Stimulated activated naive B cell treated with anti-CD40 and anti-IgM and Interleukin-4, amounts not matched to agents 10 μg/mL and 1 μg/mL and 100 μg/mL, for 72 hours (primary cell): ENCODE measurements around the gene MUC21.
A peak's percentile ranks its signal among the peaks of the same experiment; 100 is the strongest.
"Not testable (repeated sequence)": the region's sequence is repeated elsewhere in the genome, so short reads cannot be mapped to it uniquely, and the experiment has no call there.

Experiments used
- ATAC-seq, 2 donors: fragments of 150-1000 bp; cut with Tn5 transposase; replicated peaks; 2 replicates each; pipeline ENCODE4 v1.10.0; 2021; ENCODE audit warnings: moderate library complexity in 1 of 2
- DNase-seq: peaks from one replicate; pipeline ENCODE4 v3.0.0; 2021
- H3K27ac Mint-ChIP-seq: one replicate; pipeline ENCODE4 v1.8.0; 2022; ENCODE audit warnings: mild to moderate bottlenecking, mixed read lengths
- H3K27me3 Mint-ChIP-seq, 2 donors: one replicate each; pipeline ENCODE4 v1.8.0; 2022; ENCODE audit warnings: mixed read lengths in 2 of 2
- H3K36me3 Mint-ChIP-seq, 2 donors: one replicate each; pipeline ENCODE4 v1.8.0; 2022; ENCODE audit warnings: mixed read lengths in 2 of 2, mild to moderate bottlenecking in 1 of 2
- H3K4me1 Mint-ChIP-seq, 2 donors: one replicate each; pipeline ENCODE4 v1.8.0; 2022; ENCODE audit warnings: mixed read lengths in 2 of 2, mild to moderate bottlenecking in 1 of 2
- H3K4me3 Mint-ChIP-seq, 2 donors: one replicate each; pipeline ENCODE4 v1.8.0; 2022; ENCODE audit warnings: mild to moderate bottlenecking in 2 of 2, mixed read lengths in 2 of 2, moderate library complexity in 1 of 2
- H3K9me3 Mint-ChIP-seq, 2 donors: one replicate each; pipeline ENCODE4 v1.8.0; 2022; ENCODE audit warnings: mixed read lengths in 2 of 2, mild to moderate bottlenecking in 1 of 2

Gene MUC21

GRCh38 chr6:31007694-31008093, 24.2 kb downstream of the MUC21 start:
- Mint-ChIP-seq H3K27ac (no peak overlapping the region), H3K27me3 (peaks cover 40 to 54% of the 10 kb centered on the region in 2 donors), H3K9me3 (no peaks in the 10 kb centered on the region), H3K36me3 (no peaks in the 10 kb centered on the region), H3K4me1 (peaks cover 10% of the 10 kb centered on the region in 2 donors), H3K4me3 (no peak overlapping the region)
- DNase-seq = no peak
- ATAC-seq = no peak

- H3K36me3 Mint-ChIP-seq = no peaks in the 10 kb centered on the region
- peaks cover 10% of the 10 kb centered on the region in 2 donors for H3K4me1 Mint-ChIP-seq
- DNase-seq = no peak
- H3K27ac Mint-ChIP-seq = no peak overlapping the region
- no peak overlapping the region for H3K4me3 Mint-ChIP-seq
- no peaks in the 10 kb centered on the region for H3K9me3 Mint-ChIP-seq
- no peak for ATAC-seq
- peaks cover 41 to 54% of the 10 kb centered on the region in 2 donors for H3K27me3 Mint-ChIP-seq
Observed at GRCh38 chr6:31008165-31008564, 24.6 kb downstream of the MUC21 start.

GRCh38 chr6:31009731-31010130, 26.2 kb downstream of the MUC21 start:
- Mint-ChIP-seq H3K9me3 (no peaks in the 10 kb centered on the region), H3K4me3 (no peak overlapping the region), H3K27me3 (peaks cover 54 to 70% of the 10 kb centered on the region in 2 donors), H3K27ac (no peak overlapping the region), H3K4me1 (peaks cover 5 to 10% of the 10 kb centered on the region in 2 donors), H3K36me3 (peaks cover 0 to 2% of the 10 kb centered on the region in 2 donors)
- DNase-seq = no peak
- no peak for ATAC-seq

GRCh38 chr6:31010393-31011060, 27.0 kb downstream of the MUC21 start, which contains the start of gene MUC22:
Gene MUC22, plus strand, starts transcription at chr6:31010474. Its CDS starts 233 bp downstream, at chr6:31010707.
- ATAC-seq = peak; percentile 57 to 67
- Mint-ChIP-seq H3K4me1 (peaks cover 5 to 10% of the 10 kb centered on the region in 2 donors), H3K36me3 (peaks cover 0 to 4% of the 10 kb centered on the region in 2 donors), H3K4me3 (no peak within 1 kb of the TSS), H3K27ac (no peak within 1 kb of the TSS), H3K9me3 (peaks cover 1 to 2% of the 10 kb centered on the region in 2 donors), H3K27me3 (peaks cover 58 to 72% of the 10 kb centered on the region in 2 donors)
- DNase-seq = no peak

- no peak for ATAC-seq
- peaks cover 63 to 71% of the 10 kb centered on the region in 2 donors for H3K27me3 Mint-ChIP-seq
- peaks cover 6 to 7% of the 10 kb centered on the region in 2 donors for H3K9me3 Mint-ChIP-seq
- no peak for DNase-seq
- H3K27ac Mint-ChIP-seq = no peak overlapping the region
- H3K4me1 Mint-ChIP-seq = peaks cover 3 to 10% of the 10 kb centered on the region in 2 donors
- no peak overlapping the region for H3K4me3 Mint-ChIP-seq
- peaks cover 2 to 4% of the 10 kb centered on the region in 2 donors for H3K36me3 Mint-ChIP-seq
Observed at GRCh38 chr6:31011153-31011552, 27.6 kb downstream of the MUC21 start.

GRCh38 chr6:31016659-31017299, 33.3 kb downstream of the MUC21 start:
- Mint-ChIP-seq H3K27me3 (peaks cover 32 to 34% of the 10 kb centered on the region in 2 donors), H3K36me3 (peaks cover 2 to 4% of the 10 kb centered on the region in 2 donors), H3K9me3 (peaks cover 6 to 7% of the 10 kb centered on the region in 2 donors), H3K4me3 (no peak overlapping the region), H3K27ac (peak overlapping the region; percentile 43), H3K4me1 (peaks cover 0 to 5% of the 10 kb centered on the region in 2 donors)
- DNase-seq (no peak), ATAC-seq (no peak)

GRCh38 chr6:31017436-31017835, 33.9 kb downstream of the MUC21 start:
- not testable (repeated sequence) for H3K9me3 Mint-ChIP-seq, H3K36me3 Mint-ChIP-seq, DNase-seq, H3K4me3 Mint-ChIP-seq, H3K27ac Mint-ChIP-seq, ATAC-seq, H3K4me1 Mint-ChIP-seq
- peaks cover 28 to 32% of the 10 kb centered on the region in 2 donors for H3K27me3 Mint-ChIP-seq

- ATAC-seq (no peak), DNase-seq (no peak)
- peaks cover 6 to 7% of the 10 kb centered on the region in 2 donors for H3K9me3 Mint-ChIP-seq
- no peak overlapping the region for H3K4me3 Mint-ChIP-seq
- H3K36me3 Mint-ChIP-seq = peaks cover 0 to 2% of the 10 kb centered on the region in 2 donors
- H3K27ac Mint-ChIP-seq = peak overlapping the region; percentile 6
- peaks cover 0 to 5% of the 10 kb centered on the region in 2 donors for H3K4me1 Mint-ChIP-seq
- H3K27me3 Mint-ChIP-seq = peaks cover 10 to 23% of the 10 kb centered on the region in 2 donors
Observed at GRCh38 chr6:31020057-31020456, 36.5 kb downstream of the MUC21 start.

GRCh38 chr6:31020631-31021255, 37.2 kb downstream of the MUC21 start:
- not testable (repeated sequence) for DNase-seq, H3K4me3 Mint-ChIP-seq, H3K36me3 Mint-ChIP-seq, H3K9me3 Mint-ChIP-seq, H3K4me1 Mint-ChIP-seq, H3K27ac Mint-ChIP-seq, ATAC-seq
- H3K27me3 Mint-ChIP-seq = peaks cover 17 to 25% of the 10 kb centered on the region in 2 donors

- not testable (repeated sequence) for H3K36me3 Mint-ChIP-seq, H3K4me1 Mint-ChIP-seq, H3K4me3 Mint-ChIP-seq, H3K9me3 Mint-ChIP-seq, DNase-seq, ATAC-seq, H3K27ac Mint-ChIP-seq
- H3K27me3 Mint-ChIP-seq = peaks cover 27 to 33% of the 10 kb centered on the region in 2 donors
Observed at GRCh38 chr6:31021705-31022531, 38.4 kb downstream of the MUC21 start.

- H3K4me1 Mint-ChIP-seq = no peaks in the 10 kb centered on the region
- DNase-seq (no peak), ATAC-seq (no peak)
- H3K4me3 Mint-ChIP-seq = no peak overlapping the region
- H3K9me3 Mint-ChIP-seq = no peaks in the 10 kb centered on the region
- no peaks in the 10 kb centered on the region for H3K36me3 Mint-ChIP-seq
- H3K27me3 Mint-ChIP-seq = peaks cover 38 to 50% of the 10 kb centered on the region in 2 donors
- no peak overlapping the region for H3K27ac Mint-ChIP-seq
Observed at GRCh38 chr6:31025595-31025994, 42.1 kb downstream of the MUC21 start.

- ATAC-seq (no peak), DNase-seq (no peak)
- H3K36me3 Mint-ChIP-seq = no peaks in the 10 kb centered on the region
- H3K27me3 Mint-ChIP-seq = peaks cover 58 to 59% of the 10 kb centered on the region in 2 donors
- no peaks in the 10 kb centered on the region for H3K4me1 Mint-ChIP-seq
- no peaks in the 10 kb centered on the region for H3K9me3 Mint-ChIP-seq
- no peak overlapping the region for H3K27ac Mint-ChIP-seq
- H3K4me3 Mint-ChIP-seq = no peak overlapping the region
Observed at GRCh38 chr6:31031095-31031494, 47.6 kb downstream of the MUC21 start.

- Mint-ChIP-seq H3K36me3 (no peaks in the 10 kb centered on the region), H3K4me3 (no peak overlapping the region), H3K27ac (no peak overlapping the region), H3K9me3 (no peaks in the 10 kb centered on the region), H3K4me1 (no peaks in the 10 kb centered on the region), H3K27me3 (peaks cover 57 to 61% of the 10 kb centered on the region in 2 donors)
- no peak for DNase-seq
- ATAC-seq = no peak
Observed at GRCh38 chr6:31033075-31033474, 49.6 kb downstream of the MUC21 start.
